Measurements from ENCODE around the gene BRMS1L. TPM values are rescaled to one million over a fixed set of nuclear protein-coding genes. Genes with fewer than 3 reads are reported as not detected.
"Not testable (repeated sequence)": the region's sequence is repeated elsewhere in the genome, so short reads cannot be mapped to it uniquely, and the experiment has no call there.

The BRMS1L gene
- total RNA-seq, 1 donor: 5.6 TPM

- DNase-seq (ENCODE audit: low read depth): no peak
- H3K4me3 ChIP-seq (ENCODE audit: low read depth, low read length): no peak overlapping the region
- TF ChIP-seq, protein P1, sequence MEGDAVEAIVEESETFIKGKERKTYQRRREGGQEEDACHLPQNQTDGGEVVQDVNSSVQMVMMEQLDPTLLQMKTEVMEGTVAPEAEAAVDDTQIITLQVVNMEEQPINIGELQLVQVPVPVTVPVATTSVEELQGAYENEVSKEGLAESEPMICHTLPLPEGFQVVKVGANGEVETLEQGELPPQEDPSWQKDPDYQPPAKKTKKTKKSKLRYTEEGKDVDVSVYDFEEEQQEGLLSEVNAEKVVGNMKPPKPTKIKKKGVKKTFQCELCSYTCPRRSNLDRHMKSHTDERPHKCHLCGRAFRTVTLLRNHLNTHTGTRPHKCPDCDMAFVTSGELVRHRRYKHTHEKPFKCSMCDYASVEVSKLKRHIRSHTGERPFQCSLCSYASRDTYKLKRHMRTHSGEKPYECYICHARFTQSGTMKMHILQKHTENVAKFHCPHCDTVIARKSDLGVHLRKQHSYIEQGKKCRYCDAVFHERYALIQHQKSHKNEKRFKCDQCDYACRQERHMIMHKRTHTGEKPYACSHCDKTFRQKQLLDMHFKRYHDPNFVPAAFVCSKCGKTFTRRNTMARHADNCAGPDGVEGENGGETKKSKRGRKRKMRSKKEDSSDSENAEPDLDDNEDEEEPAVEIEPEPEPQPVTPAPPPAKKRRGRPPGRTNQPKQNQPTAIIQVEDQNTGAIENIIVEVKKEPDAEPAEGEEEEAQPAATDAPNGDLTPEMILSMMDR (IDR thresholded peaks at IDR 0.05; ENCODE audit: insufficient read depth, low read depth, low read length): no peak
Measured at GRCh38 chr14:35810963-35811362, 15.2 kb upstream of the BRMS1L start.

DNA sequence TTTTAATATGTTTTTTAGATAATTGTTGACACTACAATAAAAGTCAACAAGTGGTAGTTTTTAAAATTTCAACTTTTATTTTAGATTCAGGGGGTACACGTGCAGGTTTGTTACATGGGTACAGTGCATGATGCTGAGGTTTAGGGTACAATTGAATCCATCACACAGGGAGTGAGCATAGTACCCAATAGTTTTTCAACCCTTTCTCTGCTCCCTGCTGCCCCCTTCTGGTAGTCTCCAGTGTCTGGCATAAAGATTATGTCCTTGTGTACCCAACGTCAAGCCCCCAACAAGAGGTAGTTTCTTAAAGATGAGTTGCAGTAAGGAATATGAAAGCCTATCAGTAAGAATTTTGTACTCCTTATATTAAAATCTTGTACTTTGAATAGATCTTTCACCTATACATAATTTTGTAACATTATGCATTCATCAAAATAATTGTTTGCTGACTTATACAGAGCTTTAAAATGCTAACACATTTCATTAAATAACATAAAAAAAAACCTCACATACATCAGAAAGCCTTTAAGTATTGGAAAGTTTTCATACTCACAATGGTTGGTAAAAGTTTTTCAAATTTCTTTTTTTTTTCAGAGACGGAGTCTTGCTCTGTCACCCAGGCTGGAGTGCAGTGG is 11.7 kb upstream of the BRMS1L start:
- H3K4me3 ChIP-seq (ENCODE audit: low read depth, low read length): no peak overlapping the region
- peak; percentile 57 for DNase-seq (ENCODE audit: low read depth)
- TF ChIP-seq, protein P1 (IDR thresholded peaks at IDR 0.05; ENCODE audit: insufficient read depth, low read depth, low read length): peak; percentile 84

- DNase-seq (ENCODE audit: low read depth): peak; percentile 50
Measured at GRCh38 chr14:35818346-35819115, 7.6 kb upstream of the BRMS1L start.

DNA sequence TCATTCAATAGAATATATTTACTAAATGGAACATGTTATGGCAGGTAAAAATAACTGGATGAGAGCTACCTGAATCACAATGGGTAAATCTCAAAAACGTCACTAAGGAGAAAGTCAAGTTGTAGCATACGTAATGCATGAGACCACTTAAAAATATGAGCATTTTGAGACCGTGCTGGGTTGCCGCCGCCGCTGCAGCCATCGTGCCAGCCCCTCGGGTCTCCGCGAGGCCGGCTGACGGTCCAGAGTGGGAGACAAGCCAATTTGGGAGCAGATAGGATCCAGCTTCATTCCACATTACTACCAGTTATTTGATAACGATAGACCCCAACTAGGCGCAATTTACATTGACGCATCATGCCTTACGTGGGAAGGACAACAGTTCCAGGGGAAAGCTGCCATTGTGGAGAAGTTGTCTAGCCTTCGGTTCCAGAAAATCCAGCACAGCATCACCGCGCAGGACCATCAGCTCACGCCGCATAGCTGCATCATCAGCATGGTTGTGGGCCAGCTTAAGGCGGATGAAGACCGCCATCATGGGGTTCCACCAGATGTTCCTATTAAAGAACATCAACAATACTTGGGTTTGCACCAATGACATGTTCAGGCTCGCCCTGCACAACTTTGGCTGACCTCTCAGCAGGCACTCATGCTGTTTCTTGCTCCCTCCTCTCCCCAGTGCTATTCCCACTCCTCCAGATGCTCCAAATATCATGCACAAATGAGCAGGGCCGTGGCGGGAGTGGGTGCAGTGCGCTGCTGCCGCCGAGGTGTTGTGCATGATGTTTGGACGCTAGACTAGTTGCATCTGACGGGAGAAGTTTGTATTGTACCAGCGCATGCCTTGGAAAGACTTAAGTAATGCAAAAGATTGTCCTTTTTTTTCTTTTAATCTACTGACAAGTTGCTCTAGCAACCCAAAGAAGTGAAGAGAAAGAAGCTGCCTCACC is 6.3 kb upstream of the BRMS1L start:
- TF ChIP-seq, protein P1 (IDR thresholded peaks at IDR 0.05; ENCODE audit: insufficient read depth, low read depth, low read length): no peak
- no peak for DNase-seq (ENCODE audit: low read depth)
- H3K4me3 ChIP-seq (ENCODE audit: low read depth, low read length): no peak overlapping the region

More at GRCh38 chr14:35818346-35819115, 7.6 kb upstream of the BRMS1L start:
- TF ChIP-seq, protein P1 (IDR thresholded peaks at IDR 0.05; ENCODE audit: insufficient read depth, low read depth, low read length): peak; percentile 63
- no peak overlapping the region for H3K4me3 ChIP-seq (ENCODE audit: low read depth, low read length)

DNA sequence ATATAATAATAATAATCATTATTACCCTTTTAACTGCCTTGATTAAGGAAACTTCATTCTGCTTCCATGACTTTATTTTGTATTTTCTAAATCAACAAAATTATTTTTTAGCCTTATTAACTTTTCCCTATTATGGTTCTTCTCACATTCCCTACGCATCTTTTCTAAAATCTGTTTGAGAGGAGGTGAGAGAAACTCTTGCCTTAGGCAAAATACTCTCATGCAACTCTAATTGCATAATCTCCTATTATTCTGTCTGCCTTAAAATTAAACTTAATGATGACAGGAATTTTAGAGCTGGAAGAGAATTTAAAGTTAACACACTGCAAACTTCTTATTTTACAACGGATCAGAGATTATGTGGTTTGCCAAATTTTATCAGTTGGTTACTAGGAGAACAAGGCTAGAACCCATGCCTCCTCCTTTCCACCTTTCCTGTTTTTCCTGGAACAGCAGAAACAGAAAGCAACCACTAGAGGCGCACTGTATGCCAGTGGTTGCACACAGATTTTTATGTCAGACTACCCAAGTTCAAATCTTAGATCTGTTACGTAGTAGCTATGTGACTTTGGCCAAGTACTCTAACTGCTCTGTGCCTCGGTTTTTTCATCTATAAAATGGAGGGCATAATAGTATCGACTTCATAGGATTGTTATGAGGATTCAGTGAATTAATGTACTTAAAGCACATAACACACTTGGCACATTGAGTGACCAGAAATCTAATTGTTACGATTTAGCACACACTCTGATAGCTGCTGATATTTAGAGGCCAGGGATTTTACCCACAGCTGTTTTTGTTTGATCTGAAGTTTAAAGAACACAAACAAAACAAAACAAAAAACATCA is 4.3 kb upstream of the BRMS1L start:
- peak; percentile 46 for DNase-seq (ENCODE audit: low read depth)
- TF ChIP-seq, protein P1 (IDR thresholded peaks at IDR 0.05; ENCODE audit: insufficient read depth, low read depth, low read length): peak; percentile 94
- no peak overlapping the region for H3K4me3 ChIP-seq (ENCODE audit: low read depth, low read length)

DNA sequence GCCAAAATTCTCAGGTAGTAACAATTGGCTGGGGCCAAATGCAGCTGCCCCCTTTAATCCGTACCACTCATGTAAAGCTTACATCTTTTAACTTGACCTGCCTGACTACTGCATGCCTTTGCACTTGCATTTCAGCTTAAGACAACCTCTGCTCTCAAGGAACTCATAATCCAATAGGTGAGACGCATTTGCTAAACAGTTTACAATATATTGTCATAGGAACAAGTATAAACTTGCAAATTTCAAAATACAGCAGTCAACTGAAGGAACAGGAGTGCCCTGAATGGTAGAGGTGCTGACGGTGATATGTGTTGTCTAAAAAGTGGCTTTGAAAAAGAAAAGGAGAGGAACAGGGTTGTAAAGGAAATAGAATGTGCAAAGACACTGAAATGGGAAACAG is 3.6 kb upstream of the BRMS1L start:
- no peak for DNase-seq (ENCODE audit: low read depth)
- TF ChIP-seq, protein P1 (IDR thresholded peaks at IDR 0.05; ENCODE audit: insufficient read depth, low read depth, low read length): no peak
- no peak overlapping the region for H3K4me3 ChIP-seq (ENCODE audit: low read depth, low read length)

GRCh38 chr14:35824446-35825165 is 1.5 kb upstream of the BRMS1L start:
- H3K4me3 ChIP-seq (ENCODE audit: low read depth, low read length); DNase-seq (ENCODE audit: low read depth): not testable (repeated sequence)
